Skeletal muscle cell (primary cell): Measurements from ENCODE around the gene GBE1.

Source experiments
- DNase-seq: peaks from one replicate; pipeline ENCODE4 v3.0.0-alpha.2; 2010; ENCODE audit warnings: low read depth
- H3K4me3 ChIP-seq: 2 replicates; pipeline ENCODE4 v1.5.1; 2011; ENCODE audit warnings: low read depth, mild to moderate bottlenecking, control low read depth, low read length, moderate library complexity

The GBE1 gene

DNA sequence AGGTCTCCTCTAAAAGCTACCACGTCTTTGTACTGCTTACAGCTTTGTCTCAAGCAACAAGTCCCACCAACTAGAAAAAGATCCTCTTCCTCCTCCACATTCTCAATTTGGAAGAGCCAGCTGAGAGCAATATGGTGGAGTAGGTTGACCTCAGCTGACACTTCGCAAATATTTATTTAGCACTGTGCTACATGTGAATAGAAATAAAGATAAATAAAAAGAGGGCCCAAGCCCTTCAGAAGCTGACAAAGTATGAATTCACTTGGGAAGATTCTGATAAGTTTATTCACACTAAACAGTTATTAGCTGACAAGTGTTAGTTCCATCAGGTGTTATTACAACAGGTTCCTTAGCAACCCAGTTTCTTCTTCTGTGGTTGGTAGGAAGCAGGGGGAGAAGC is 310.3 kb downstream of the GBE1 start:
- DNase-seq, result no peak
- H3K4me3 ChIP-seq, result no peak overlapping the region

DNA sequence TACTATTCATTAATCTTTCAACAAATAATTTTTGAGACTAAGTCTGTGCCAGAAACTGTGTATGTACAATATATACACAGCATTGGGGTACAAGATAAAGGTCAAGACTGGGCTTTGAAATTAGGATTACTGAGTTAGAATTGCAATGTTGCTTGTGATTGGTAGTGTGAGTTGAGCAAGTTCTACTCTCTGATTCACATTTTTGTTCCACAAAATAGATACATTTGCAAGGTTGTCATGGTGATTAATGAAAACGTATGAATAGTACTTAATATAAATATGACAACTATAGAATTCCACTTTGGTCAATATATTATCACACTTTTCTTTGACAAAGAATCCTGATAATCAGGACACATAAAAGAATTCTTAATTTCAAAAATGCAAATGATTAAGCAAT is 314.6 kb downstream of the GBE1 start:
- DNase-seq, result no peak
- no peak overlapping the region for H3K4me3 ChIP-seq

DNA sequence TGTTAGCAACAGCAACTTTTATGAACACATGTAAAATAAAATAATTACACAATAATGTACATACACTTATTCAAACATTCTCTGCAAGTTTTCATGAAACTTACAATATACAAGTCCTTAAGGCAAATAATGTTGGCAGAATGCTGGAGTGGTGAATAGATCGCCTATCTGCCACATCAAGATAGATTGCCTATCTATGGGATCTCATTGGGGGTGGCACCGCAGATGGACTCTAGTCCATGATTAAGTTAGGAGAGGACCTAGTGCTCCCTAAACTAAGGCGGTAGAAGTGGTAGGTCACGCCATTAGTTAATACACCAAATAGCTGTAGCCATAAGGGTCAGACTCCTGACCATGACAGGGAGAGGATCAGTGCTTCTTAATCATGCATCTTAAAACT is 315.7 kb downstream of the GBE1 start:
- no peak overlapping the region for H3K4me3 ChIP-seq
- DNase-seq, result no peak

DNA sequence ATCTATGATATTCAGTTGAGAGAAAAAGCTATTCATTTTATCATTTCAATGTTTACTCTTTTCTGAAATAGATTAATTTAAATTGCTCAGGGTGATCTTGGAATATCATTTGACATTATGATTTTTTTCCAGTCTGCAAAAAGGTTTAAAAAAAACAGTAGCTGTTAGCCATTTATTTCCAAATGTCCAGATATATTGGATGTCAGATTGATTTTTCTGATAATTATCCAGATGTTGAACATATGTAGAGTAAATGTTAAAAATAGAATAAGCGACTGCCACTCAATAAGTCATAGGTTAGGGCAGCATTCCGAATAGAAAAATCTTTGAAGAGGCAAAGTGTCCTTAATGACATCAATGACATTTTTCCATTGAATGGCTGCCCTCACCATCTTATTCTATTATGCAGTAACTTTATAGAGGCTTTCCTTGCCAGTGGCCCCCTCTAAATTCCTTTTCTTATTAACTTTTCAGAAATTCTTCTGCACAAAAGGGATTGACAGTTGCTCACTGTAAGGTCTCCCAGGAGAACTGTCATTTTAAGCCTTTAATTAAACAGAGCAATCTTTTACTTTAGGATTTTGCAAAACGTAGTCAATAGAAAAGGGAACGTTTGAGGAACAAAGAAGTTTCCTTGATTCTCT is 316.5 kb downstream of the GBE1 start:
- DNase-seq, result no peak

DNA sequence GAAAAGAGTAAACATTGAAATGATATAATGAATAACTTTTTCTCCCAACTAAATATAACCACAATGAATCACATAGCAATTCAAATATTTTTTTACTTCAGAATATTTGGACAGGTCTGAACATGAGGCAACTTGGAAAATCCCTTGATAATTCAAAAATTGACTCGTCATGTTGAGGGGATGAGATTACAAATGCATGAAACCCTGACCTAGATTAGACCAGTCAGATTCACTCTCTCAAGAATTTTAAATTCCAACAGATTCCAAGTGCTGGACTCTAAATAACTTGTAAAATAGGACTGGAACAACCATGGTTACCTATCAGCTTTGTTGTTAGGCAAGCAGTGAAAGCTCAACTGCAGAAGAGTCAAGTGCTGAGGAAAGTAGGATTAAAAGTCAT is 317.5 kb downstream of the GBE1 start:
- no peak overlapping the region for H3K4me3 ChIP-seq
- DNase-seq, result peak; percentile 75

More for the DNA sequence above, 316.5 kb downstream of the GBE1 start:
- H3K4me3 ChIP-seq, result no peak overlapping the region

DNA sequence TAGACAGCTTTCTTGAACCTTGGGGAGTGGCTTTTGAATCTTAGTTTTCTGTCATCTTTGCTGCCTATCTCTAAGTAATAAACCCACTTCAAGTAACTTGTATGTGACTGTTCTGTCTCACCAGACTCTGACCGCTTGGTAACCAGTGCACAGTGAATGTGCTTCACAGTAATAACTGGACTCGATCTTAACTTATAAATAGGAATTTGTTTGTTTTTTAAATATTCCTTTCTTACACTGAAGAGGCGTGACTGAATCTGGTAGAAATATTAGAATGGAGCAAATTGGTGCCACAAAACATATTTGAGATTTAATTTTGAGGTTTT is 318.0 kb downstream of the GBE1 start:
- no peak for DNase-seq
- no peak overlapping the region for H3K4me3 ChIP-seq

DNA sequence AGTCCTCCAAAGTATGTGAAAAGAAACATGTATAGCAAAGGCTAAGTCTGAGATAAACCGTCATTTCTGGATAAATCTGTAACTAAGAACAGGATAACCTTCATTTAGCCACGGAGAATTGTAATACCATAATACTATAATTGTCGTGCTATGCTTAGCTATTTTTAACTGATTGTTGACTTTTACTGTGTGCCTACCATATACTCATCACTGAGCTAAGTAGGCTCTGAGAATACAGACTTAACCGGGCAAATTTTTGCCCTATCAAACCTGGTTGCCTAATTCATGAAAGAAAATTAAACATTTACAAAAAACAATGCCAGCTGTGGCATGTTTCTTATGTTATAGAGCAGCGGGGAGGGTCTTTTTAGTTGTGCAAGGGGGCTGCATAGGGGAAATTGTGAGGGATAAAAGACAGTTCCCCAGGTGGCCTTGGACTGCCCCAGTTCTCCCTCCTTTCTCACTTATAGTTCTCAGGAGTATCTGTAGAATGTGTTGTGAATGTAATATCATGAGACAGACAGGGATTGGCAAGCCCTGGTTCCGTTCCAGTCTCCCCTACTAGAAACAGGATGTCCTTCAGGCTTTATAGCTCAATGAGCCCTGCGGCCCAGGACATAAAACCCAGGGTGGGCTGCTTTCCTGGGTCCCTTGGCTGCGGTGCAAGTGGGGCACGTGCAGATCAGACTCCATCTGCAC is 318.5 kb downstream of the GBE1 start:
- no peak for DNase-seq
- H3K4me3 ChIP-seq, result no peak overlapping the region

DNA sequence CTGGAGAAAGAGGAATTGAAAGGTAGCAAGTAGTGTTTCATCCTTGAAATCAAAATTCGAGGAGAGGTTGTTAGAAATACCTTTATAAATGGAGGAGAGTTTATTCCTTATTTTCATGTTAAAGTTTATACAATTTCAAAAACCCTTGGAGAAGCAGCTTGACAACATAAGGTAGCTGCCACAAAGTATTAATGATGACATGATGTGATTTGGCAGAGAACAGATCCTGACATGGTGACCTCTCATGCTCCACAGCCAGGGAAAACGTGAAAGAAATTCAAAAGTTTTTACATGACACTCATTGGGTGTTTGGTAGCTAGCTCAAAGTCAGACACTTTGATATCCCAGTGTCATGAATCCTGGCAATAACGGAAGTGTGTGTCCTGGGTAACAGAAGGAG is 320.8 kb downstream of the GBE1 start:
- no peak overlapping the region for H3K4me3 ChIP-seq
- no peak for DNase-seq
